Measurements from ENCODE around the gene SCUBE2.

The SCUBE2 gene

GRCh38 chr11:9121469-9121796 is 30.0 kb upstream of the SCUBE2 start:
- Histone ChIP-seq H3K9me3 (ENCODE audit: control insufficient read depth, insufficient read depth, low read depth, low read length) (no peaks in the 10 kb centered on the region), H3K4me1 (ENCODE audit: control insufficient read depth, insufficient read depth, low read length) (no peaks in the 10 kb centered on the region), H3K27ac (ENCODE audit: extremely low read depth, low read depth, low read length) (no peak overlapping the region), H3K4me3 (ENCODE audit: low read depth, low read length) (no peak overlapping the region), H3K36me3 (ENCODE audit: control insufficient read depth in 2 of 2, insufficient read depth in 1 of 2, low read length in 2 of 2) (peaks cover 0 to 3% of the 10 kb centered on the region in 2 experiments; a peak in 1 of 3 replicates)
- TF ChIP-seq ZNF558 (tag by site-specific recombination; IDR thresholded peaks at IDR 0.05): no peak
- CTCF ChIA-PET: interaction anchor here (0.6 to 2.1 kb wide), 4 partner anchors 16 to 133 kb away, joined by 3 to 8 read pairs (median 4); no protein-coding TSS in a partner anchor
- POLR2A ChIA-PET: no interaction called here

- Histone ChIP-seq H3K9me3 (ENCODE audit: control insufficient read depth, insufficient read depth, low read depth, low read length) (no peaks in the 10 kb centered on the region), H3K27ac (ENCODE audit: extremely low read depth, low read depth, low read length) (no peak overlapping the region), H3K36me3 (ENCODE audit: control insufficient read depth in 2 of 2, insufficient read depth in 1 of 2, low read length in 2 of 2) (peaks cover 0 to 6% of the 10 kb centered on the region in 2 experiments; a peak in 1 of 3 replicates), H3K4me3 (ENCODE audit: low read depth, low read length) (no peak overlapping the region), H3K4me1 (ENCODE audit: control insufficient read depth, insufficient read depth, low read length) (no peaks in the 10 kb centered on the region)
- TF ChIP-seq KLF16 (tag by site-specific recombination; IDR thresholded peaks at IDR 0.05): no peak
- TF ChIP-seq ZNF214 (tag by site-specific recombination; IDR thresholded peaks at IDR 0.05; ENCODE audit: borderline replicate concordance): no peak
- no peak for TF ChIP-seq ZSCAN4 (tag by site-specific recombination; IDR thresholded peaks at IDR 0.05)
- no peak for TF ChIP-seq ZNF561 (tag by site-specific recombination; IDR thresholded peaks at IDR 0.05; ENCODE audit: borderline replicate concordance)
- no peak for TF ChIP-seq YY1 (tag by site-specific recombination; IDR thresholded peaks at IDR 0.05)
- no peak for TF ChIP-seq ZNF155 (tag by site-specific recombination; IDR thresholded peaks at IDR 0.05)
- TF ChIP-seq TCF7L2 (IDR thresholded peaks at IDR 0.05; ENCODE audit: borderline replicate concordance, low read depth, low read length): no peak
- no peak for TF ChIP-seq GLIS2 (tag by site-specific recombination; IDR thresholded peaks at IDR 0.05)
- TF ChIP-seq, protein P1, sequence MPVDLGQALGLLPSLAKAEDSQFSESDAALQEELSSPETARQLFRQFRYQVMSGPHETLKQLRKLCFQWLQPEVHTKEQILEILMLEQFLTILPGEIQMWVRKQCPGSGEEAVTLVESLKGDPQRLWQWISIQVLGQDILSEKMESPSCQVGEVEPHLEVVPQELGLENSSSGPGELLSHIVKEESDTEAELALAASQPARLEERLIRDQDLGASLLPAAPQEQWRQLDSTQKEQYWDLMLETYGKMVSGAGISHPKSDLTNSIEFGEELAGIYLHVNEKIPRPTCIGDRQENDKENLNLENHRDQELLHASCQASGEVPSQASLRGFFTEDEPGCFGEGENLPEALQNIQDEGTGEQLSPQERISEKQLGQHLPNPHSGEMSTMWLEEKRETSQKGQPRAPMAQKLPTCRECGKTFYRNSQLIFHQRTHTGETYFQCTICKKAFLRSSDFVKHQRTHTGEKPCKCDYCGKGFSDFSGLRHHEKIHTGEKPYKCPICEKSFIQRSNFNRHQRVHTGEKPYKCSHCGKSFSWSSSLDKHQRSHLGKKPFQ (tag by site-specific recombination; IDR thresholded peaks at IDR 0.05): no peak
- TF ChIP-seq, protein P2, sequence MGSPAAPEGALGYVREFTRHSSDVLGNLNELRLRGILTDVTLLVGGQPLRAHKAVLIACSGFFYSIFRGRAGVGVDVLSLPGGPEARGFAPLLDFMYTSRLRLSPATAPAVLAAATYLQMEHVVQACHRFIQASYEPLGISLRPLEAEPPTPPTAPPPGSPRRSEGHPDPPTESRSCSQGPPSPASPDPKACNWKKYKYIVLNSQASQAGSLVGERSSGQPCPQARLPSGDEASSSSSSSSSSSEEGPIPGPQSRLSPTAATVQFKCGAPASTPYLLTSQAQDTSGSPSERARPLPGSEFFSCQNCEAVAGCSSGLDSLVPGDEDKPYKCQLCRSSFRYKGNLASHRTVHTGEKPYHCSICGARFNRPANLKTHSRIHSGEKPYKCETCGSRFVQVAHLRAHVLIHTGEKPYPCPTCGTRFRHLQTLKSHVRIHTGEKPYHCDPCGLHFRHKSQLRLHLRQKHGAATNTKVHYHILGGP (tag by site-specific recombination; IDR thresholded peaks at IDR 0.05): no peak
- TF ChIP-seq ZNF169 (tag by site-specific recombination; IDR thresholded peaks at IDR 0.05): no peak
- POLR2A ChIA-PET: no interaction called here
- CTCF ChIA-PET: interaction anchor here (0.7 to 2.1 kb wide), 5 partner anchors 12 to 133 kb away, joined by 3 to 8 read pairs (median 5); no protein-coding TSS in a partner anchor
These were observed 29.5 kb upstream of the SCUBE2 start for GRCh38 chr11:9120664-9121468.

- Histone ChIP-seq H3K4me1 (ENCODE audit: control insufficient read depth, insufficient read depth, low read length) (no peaks in the 10 kb centered on the region), H3K36me3 (ENCODE audit: control insufficient read depth in 2 of 2, insufficient read depth in 1 of 2, low read length in 2 of 2) (peaks cover 0 to 6% of the 10 kb centered on the region in 2 experiments; a peak in 1 of 3 replicates), H3K9me3 (ENCODE audit: control insufficient read depth, insufficient read depth, low read depth, low read length) (no peaks in the 10 kb centered on the region), H3K27ac (ENCODE audit: extremely low read depth, low read depth, low read length) (no peak overlapping the region), H3K4me3 (ENCODE audit: low read depth, low read length) (no peak overlapping the region)
- ChIA-PET POLR2A (no interaction called here), CTCF (interaction anchor here (0.6 to 0.8 kb wide), 2 partner anchors 19 to 464 kb away, joined by 3 to 7 read pairs; no protein-coding TSS in a partner anchor)
- TF ChIP-seq HOXA7 (CRISPR knock-in tag; IDR thresholded peaks at IDR 0.05; ENCODE audit: borderline replicate concordance) (no peak), PRDM6 (tag by site-specific recombination; IDR thresholded peaks at IDR 0.05) (no peak), ZNF214 (tag by site-specific recombination; IDR thresholded peaks at IDR 0.05; ENCODE audit: borderline replicate concordance) (no peak), ZSCAN18 (tag by site-specific recombination; IDR thresholded peaks at IDR 0.05) (no peak), ZNF302 (tag by site-specific recombination; IDR thresholded peaks at IDR 0.05; ENCODE audit: low read depth) (no peak), ZSCAN4 (tag by site-specific recombination; IDR thresholded peaks at IDR 0.05) (no peak)
- TF ChIP-seq, protein P3, sequence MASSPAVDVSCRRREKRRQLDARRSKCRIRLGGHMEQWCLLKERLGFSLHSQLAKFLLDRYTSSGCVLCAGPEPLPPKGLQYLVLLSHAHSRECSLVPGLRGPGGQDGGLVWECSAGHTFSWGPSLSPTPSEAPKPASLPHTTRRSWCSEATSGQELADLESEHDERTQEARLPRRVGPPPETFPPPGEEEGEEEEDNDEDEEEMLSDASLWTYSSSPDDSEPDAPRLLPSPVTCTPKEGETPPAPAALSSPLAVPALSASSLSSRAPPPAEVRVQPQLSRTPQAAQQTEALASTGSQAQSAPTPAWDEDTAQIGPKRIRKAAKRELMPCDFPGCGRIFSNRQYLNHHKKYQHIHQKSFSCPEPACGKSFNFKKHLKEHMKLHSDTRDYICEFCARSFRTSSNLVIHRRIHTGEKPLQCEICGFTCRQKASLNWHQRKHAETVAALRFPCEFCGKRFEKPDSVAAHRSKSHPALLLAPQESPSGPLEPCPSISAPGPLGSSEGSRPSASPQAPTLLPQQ (tag by site-specific recombination; IDR thresholded peaks at IDR 0.05): no peak
These were observed 26.9 kb upstream of the SCUBE2 start for GRCh38 chr11:9118277-9118676.
